ENCODE results near the gene CDCP2.

DNA sequence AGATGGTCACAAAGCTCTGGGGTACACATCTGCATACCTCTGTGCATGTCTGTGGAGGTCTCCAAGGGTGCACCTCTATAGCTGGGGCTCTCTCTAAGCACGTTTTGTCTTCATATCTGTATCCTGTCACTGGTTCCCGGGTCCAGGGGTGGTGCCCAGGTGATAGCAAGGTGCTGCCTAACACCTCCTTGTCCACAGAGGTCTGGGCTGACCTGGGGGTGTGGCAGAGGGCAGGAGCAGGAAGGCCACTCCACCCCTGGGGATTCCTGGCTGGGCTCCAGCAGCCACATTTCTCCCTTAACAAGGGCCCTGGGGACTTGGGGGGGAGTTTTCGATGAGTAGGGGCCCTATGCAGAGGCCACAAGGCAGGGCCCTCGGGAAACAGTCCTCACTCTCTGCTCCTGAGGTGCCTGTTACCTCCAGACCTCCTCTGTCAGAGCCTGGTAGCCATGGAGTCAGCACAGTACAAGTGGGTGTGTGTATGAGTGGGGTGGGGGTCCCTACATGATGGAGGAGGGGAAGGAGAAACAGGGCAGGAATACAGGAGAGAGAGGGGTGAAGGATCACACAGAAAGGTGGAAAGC is 7.0 kb upstream of the CDCP2 start:
- TF ChIP-seq, protein P1, sequence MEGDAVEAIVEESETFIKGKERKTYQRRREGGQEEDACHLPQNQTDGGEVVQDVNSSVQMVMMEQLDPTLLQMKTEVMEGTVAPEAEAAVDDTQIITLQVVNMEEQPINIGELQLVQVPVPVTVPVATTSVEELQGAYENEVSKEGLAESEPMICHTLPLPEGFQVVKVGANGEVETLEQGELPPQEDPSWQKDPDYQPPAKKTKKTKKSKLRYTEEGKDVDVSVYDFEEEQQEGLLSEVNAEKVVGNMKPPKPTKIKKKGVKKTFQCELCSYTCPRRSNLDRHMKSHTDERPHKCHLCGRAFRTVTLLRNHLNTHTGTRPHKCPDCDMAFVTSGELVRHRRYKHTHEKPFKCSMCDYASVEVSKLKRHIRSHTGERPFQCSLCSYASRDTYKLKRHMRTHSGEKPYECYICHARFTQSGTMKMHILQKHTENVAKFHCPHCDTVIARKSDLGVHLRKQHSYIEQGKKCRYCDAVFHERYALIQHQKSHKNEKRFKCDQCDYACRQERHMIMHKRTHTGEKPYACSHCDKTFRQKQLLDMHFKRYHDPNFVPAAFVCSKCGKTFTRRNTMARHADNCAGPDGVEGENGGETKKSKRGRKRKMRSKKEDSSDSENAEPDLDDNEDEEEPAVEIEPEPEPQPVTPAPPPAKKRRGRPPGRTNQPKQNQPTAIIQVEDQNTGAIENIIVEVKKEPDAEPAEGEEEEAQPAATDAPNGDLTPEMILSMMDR (IDR thresholded peaks at IDR 0.05 in 8 of 11, conservative IDR thresholded peaks at IDR 0.05 in 3 of 11), result no peak
- no peak for TF ChIP-seq POLR2A (IDR thresholded peaks at IDR 0.05)

Data from spleen (tissue), 7 donors.